Gastroesophageal sphincter (tissue), 3 donors: Measurements from ENCODE around the gene MPND.

Source experiments
- CTCF ChIP-seq, 4 experiments: fragments of 200-600 bp in 2 of 4; fragments of 450-650 bp in 2 of 4; sonication (generic) in 1 of 4; IDR thresholded peaks; one replicate each; pipeline ENCODE4 v1.5.1; 2017 to 2019; ENCODE audit warnings: antibody characterized with exemption in 4 of 4, mild to moderate bottlenecking in 2 of 4, moderate library complexity in 2 of 4
- EP300 ChIP-seq: sonication (generic); formaldehyde crosslinking; IDR thresholded peaks from one replicate; pipeline ENCODE4 v1.6.1; 2017; ENCODE audit warnings: antibody characterized with exemption, mild to moderate bottlenecking
- POLR2A ChIP-seq, 2 donors: fragments of 450-650 bp; IDR thresholded peaks; one replicate each; pipeline ENCODE4 v1.6.1; 2017; ENCODE audit warnings: antibody characterized with exemption in 2 of 2, mild to moderate bottlenecking in 2 of 2, moderate library complexity in 1 of 2
- POLR2AphosphoS5 ChIP-seq: sonication (generic); formaldehyde crosslinking; IDR thresholded peaks from one replicate; pipeline ENCODE4 v1.6.1; 2017; ENCODE audit warnings: antibody characterized with exemption

- TF ChIP-seq EP300 (no peak), CTCF (IDR thresholded peaks at IDR 0.05) (no peak), POLR2A (IDR thresholded peaks at IDR 0.05) (no peak), POLR2AphosphoS5 (no peak)
Measured at GRCh38 chr19:4324228-4324627, 19.1 kb upstream of the MPND start.
